ENCODE data around the gene CTU1.

The CTU1 gene

DNA sequence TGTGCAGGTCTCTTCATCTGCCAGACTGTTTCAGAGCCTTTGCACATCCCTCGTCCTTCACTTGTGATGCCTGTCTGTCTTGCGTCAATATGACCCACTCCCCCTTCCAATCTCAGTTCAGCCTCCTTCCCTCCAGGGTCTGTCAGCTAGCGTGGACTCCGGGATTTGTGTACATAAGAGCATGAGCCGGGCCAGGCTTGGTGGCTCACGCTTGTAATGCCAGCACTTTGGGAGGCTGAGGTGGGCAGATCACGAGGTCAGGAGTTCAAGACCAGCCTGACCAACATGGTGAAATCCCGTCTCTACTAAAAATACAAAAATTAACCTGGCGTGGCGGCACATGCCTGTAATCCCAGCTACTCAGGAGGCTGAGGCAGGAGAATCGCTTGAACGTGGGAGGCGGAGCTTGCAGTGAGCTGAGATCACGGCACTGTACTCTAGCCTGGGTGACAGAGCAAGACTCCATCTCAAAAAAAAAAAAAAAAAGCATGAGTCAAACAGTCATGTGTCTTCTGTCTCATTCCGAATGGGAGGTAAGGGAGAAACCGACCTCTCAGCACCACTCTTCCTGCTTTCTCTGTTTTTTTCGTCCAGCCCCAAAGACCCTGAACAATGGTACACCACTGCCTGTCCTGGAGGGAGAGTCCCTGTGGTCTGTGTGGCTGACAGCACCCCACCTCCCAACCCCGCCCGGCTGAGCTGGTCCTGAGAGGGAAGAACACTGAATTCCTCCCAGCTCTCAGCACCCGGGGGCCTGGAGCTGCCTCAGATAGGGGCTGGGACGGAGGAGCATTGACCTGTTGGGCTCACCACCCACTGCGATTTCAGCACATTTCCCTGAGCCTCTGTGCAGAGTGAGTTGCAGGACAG lies 14.1 kb upstream of the CTU1 start:
- TF ChIP-seq, protein P1, sequence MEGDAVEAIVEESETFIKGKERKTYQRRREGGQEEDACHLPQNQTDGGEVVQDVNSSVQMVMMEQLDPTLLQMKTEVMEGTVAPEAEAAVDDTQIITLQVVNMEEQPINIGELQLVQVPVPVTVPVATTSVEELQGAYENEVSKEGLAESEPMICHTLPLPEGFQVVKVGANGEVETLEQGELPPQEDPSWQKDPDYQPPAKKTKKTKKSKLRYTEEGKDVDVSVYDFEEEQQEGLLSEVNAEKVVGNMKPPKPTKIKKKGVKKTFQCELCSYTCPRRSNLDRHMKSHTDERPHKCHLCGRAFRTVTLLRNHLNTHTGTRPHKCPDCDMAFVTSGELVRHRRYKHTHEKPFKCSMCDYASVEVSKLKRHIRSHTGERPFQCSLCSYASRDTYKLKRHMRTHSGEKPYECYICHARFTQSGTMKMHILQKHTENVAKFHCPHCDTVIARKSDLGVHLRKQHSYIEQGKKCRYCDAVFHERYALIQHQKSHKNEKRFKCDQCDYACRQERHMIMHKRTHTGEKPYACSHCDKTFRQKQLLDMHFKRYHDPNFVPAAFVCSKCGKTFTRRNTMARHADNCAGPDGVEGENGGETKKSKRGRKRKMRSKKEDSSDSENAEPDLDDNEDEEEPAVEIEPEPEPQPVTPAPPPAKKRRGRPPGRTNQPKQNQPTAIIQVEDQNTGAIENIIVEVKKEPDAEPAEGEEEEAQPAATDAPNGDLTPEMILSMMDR (IDR thresholded peaks at IDR 0.05): no peak

DNA sequence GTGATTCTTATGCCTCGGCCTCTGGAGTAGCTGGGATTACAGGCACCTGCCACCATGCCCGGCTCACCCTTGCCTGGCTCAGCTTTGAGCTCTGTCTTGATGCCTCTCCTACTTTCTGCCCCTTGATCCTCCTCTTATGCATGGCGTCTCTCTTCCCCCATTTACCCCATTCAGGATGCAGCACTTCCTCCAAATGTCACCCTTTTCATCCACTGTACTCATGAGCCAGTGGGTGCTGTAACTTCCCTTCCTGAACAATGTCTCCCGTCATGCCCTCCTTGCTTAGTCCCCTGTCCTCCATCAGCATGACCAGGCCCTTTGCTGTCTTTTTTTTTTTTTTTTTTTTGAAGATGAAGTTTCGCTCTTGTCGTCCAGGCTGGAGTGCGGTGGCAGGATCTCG lies 13.0 kb upstream of the CTU1 start:
- TF ChIP-seq, protein P1 (IDR thresholded peaks at IDR 0.05): no peak

DNA sequence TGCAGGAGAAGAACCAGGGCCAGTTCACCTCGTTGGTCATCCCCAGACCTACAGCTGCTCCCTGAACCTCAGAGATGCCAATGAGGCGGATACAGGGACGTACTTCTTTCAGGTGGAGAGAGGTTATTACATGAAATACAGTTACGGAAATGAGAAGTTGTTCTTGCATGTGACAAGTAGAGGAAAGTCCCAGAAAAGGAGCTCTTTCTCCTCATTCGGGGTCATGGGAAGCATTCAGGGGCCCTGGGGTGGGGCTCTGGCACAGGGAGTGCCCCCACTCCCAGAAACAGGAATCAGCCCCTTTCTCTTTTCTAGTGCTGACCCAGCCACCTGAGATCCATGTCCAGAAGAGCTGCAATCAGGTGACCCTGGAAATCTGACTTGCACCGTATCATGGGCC lies 12.0 kb upstream of the CTU1 start:
- TF ChIP-seq, protein P1 (IDR thresholded peaks at IDR 0.05): no peak

DNA sequence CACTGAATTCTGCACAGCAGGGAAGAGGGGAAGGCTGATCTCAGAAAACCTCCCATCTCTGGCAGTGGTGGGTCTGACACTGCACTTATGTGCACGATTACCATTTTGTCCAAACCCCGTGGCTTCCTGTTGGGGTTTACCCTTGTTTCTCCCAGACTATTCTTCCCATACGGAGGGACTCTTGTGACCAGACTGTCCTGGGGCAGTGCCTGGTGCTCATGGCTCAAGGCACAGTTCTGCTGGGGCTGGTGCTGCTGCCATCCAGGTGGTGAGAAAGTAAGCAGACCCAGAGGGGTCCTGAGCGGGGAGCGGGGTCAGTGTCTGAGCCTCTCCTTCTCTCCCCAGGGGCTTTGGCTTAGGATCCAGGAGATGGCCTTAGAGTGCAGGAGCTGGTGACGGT lies 11.4 kb upstream of the CTU1 start:
- TF ChIP-seq, protein P1 (IDR thresholded peaks at IDR 0.05): no peak

DNA sequence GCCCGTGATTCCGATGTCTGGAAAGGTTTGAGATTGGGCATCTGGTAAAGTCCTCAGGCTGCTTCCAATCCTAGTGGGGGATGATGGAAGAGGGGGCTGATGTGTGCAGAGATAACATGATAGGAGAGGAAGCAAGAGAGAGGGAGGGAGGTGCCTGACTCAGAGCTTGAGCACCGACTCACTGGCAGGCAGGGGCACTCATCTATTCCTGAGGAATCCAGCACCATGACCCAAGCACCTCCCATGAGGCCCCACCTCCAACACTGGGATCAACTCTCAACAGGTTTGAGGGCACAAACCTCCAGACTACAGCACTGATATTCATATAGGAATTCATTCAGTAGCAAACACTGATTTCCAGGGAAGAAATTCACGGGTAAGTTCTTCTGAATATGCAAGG lies 10.9 kb upstream of the CTU1 start:
- TF ChIP-seq, protein P1 (IDR thresholded peaks at IDR 0.05): no peak

DNA sequence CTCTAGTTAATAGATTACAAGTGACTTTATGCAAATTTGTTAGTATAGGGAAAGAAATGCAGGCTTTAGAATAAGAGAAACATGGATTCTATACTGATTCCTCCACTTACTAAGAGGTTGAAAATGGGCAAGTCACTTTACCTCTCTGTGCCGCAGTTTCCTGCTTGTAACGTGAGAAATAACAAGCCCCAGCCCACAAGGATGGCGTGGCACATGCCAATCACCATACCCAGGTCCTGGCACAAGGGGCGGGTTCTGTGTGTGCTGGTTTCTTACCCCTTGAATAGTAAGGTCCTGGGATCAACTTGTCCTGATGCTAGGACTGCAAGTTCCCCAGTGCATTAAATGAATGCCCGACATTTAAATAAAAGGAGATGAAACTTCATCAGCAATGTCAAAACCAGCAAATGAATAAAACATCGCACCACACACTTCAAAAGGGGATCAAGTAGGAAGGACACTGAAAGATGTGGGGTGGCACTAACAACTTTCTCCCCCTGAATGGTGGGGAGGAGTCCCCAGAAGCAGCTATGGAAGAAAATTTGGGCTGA lies 8.6 kb upstream of the CTU1 start:
- TF ChIP-seq, protein P1 (IDR thresholded peaks at IDR 0.05): no peak

DNA sequence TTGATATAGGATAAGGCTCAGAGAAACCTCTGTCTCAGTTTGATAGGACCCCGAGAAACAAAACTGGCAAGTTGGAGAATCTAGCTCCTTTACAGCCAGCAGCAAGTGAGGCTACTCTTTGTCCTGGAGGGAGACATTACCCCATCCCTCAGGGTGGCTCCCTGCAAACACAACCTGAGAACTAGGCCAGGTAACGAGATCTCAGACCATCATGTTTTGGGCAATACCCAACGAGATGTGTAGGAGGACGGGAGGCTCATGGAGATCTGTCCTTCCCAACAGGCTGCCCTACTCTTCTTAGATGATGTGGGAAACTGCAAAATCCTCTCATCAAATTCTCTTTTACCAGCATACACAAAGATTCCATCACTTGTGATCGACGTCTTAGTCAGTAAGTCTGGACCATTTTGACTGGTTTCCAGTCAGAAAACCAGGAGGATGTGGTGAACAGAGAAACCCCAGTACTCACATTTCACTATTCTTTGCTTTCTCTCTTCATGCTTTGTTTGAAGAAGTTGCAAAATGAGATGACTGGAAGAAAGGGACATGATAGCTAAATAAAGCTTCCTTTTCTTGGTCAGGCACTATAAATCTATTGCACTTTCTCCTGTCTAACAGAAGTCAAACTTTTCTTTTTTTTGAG lies 6.0 kb upstream of the CTU1 start:
- TF ChIP-seq, protein P1 (IDR thresholded peaks at IDR 0.05): no peak

Measured in LNCAP (cell line).